Inflammatory macrophage treated with lipopolysaccharide for 4 hours (primary cell): ENCODE measurements around the gene ADAT3.
A peak's percentile ranks its signal among the peaks of the same experiment; 100 is the strongest.

Experiments
- DNase-seq: peaks from one replicate; pipeline ENCODE4 v3.0.0-alpha.2; 2020

Gene ADAT3

GRCh38 chr19:1917146-1917545 lies 11.9 kb downstream of the ADAT3 start:
- peak; percentile 7 for DNase-seq

DNA sequence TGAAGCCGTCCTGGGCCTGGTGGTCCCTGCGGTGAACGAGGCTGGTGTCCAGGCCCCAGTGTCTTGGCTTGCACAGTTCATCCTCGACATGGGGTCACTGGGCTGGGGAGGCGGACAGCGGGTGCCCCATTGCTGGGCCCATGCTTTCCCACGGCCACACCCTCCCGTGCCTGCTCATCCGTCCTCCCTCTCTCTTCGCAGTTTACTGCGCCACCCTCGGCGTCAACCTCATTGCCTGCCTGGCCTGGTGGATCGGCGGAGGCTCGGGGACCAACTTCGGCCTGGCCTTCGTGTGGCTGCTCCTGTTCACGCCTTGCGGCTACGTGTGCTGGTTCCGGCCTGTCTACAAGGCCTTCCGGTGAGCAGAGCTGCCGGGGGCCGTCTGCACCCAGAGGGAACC lies 12.7 kb downstream of the ADAT3 start:
- no peak for DNase-seq

DNA sequence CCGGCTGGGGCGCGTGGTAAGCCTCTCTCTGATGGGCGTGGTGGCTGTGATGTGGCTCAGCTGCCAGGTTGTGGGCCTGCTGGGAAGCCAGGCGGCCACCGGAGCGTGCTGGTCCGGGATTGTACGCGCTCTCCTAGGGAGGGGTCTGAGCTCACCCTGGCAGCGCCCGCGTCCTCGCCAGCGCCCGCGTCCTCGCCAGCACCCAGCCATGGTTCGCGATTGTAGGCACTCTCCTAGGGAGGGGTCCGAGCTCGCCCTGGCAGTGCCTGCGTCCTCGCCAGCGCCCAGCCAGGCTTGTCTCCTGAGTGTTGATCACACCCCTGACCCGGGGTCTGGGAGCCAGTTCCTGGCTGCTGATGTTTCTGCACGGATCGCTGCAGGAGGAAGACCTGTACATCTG lies 13.8 kb downstream of the ADAT3 start:
- DNase-seq = no peak

GRCh38 chr19:1920644-1921043 lies 15.4 kb downstream of the ADAT3 start:
- no peak for DNase-seq

DNA sequence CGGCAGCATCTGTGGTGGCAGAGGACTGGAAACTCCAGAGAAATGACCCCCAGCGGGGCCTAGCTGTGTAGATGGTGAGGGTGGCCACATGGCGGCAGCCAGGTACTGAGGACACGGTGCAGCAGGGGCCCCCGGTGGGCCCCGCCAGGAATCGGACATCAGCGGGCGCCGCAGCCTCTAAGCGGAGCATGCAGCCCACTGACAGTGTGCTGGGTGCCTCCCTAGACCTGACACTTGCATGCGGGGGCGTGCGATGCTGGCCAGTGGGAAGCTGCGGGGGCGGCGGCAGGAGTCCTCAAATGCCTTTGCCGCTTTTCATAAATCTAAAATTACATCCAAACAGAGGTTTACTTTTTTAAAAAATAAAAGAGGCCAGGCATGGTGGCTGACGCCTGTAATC lies 16.1 kb downstream of the ADAT3 start:
- no peak for DNase-seq

DNA sequence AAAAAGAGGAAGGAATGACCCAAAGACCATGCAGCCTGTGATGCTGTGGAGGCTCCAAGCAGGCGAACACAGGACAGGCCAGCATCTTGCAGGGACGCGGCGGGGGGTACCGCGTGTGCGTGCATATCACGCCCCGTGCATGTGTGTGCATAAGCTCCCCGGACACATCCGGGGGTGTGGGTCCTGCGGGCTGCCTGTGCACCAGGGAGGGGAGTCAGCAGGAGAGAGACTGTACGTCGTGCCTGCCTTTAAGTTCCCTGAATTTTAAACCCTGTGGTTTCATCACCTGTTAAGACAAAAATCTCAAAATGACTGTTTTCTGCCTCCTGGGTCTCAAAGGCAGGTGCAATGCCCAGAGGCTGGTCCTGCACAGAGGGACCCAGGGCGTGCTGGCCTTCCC lies 16.6 kb downstream of the ADAT3 start:
- no peak for DNase-seq

DNA sequence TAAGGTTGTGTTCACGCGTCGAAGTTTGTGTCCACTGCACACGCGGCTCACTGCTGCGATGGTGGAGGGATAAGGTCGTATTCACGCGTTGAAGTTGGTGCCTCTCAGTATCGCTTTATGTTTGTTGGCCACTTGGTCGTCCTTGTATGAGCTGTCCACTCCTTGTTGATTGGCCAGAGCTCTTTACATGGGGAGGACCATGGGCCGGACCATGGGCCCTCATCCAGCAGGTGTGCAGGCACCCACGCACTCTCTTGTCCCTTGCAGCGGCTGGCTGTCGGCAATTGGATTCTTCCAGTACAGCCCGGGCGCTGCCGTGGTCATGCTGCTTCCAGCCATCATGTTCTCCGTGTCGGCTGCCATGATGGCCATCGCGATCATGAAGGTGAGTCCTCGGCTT lies 17.6 kb downstream of the ADAT3 start:
- no peak for DNase-seq

GRCh38 chr19:1923319-1923718 lies 18.1 kb downstream of the ADAT3 start:
- DNase-seq = peak; percentile 84

DNA sequence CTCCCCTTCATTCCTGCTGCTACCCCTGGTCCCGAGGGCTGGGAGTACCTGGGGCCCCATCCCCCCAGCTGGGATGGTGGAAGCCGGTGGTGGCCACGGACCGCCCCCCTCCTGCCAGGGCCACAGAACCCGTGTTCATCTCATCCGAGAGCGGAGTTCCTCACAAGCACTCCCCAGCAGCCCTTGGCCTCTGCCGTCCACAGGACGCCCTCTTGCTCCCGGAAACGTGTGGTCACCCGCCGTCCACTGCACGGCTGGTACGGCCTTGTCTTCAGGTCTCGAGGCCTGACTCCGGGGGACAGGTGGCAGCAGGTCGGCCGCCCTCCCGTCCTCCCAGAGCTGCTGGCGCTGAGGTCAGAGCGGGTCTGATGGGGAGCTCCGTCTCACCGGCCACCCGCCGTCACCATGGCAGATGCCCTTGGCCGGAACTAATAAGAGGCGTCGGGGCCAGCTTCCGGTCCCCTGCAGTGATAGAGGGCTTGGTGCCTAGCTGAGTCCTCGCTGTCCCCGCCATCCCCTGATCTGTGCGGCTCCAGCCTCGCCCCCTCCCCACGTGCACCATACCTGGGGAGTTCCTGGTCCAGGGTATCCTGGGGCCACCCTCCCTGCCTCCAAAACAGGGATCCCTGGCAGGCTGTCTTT lies 19.2 kb downstream of the ADAT3 start:
- no peak for DNase-seq

GRCh38 chr19:1925544-1925943 lies 20.3 kb downstream of the ADAT3 start:
- DNase-seq = no peak

- peak; percentile 85 for DNase-seq
Measured at GRCh38 chr19:1929021-1929742, 24.0 kb downstream of the ADAT3 start.

DNA sequence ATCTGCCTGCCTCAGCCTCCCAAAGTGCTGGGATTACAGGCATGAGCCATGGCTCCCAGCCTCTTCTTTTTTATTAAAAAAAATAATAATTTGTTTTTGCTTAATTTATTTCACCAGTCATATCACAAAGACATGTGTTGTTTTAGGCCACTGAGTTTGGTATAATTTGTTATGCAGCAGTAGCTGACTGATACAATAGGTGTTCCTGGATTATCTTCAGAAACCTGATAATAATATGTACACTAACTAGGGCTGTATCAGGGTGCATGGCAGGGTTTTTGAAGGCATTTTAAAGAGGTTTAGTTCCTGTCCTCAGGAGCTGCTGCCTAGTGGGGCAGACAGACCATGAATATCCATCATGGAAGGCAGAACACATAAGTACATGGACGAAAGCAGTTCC lies 26.2 kb downstream of the ADAT3 start:
- DNase-seq = no peak

DNA sequence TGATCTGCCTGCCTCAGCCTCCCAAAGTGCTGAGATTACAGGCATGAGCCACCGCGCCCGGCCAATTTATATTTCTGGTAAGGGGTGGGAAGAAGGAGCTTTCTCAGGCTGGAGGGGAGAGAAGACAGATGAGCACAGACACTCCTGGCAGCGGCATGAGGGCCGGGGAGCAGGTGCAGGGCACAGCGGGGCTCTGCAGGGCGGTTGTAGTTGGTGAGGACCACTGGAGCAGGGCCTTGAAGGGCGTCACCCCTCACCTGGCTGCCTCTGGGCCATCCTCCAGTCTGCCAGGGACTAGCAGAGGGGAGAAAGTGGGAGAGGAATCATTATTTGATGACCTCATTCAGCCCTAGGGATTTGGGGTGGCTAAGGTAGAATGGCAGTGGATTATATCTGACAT lies 27.2 kb downstream of the ADAT3 start:
- no peak for DNase-seq

DNA sequence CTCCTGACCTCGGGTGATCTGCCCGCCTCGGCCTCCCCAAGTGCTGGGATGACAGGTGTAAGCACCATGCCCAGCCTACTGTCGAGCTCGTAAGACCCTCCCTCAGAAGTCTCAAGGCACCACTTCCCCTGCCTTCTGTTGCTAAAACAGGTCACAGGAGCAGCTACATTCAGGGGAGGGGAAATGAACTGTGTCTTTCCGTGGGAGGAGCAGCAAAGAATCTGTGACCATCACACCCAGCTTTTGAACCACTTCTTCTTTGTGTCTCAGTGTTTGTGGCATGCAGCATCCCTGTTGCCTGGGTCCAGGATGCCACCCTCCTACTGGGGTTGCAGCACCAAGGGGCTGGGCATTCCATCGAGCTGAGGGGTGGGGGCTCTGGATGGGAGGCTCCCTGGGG lies 28.0 kb downstream of the ADAT3 start:
- DNase-seq = peak; percentile 46

DNA sequence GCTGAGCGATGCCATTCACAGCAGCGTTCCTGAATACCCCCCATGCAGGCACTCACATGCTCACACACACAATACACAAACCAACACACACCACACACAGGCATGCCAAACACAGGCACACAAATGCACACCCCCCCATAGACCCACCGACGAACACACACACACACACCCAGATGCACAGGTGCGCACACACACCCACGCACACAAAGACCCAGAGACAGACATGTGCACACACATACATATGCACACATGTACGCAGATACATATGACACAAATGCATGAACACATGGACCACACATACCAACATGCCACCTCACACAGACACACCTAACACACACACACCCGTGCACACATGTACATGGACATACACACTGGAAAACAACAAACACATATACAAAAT lies 28.7 kb downstream of the ADAT3 start:
- DNase-seq = no peak

DNA sequence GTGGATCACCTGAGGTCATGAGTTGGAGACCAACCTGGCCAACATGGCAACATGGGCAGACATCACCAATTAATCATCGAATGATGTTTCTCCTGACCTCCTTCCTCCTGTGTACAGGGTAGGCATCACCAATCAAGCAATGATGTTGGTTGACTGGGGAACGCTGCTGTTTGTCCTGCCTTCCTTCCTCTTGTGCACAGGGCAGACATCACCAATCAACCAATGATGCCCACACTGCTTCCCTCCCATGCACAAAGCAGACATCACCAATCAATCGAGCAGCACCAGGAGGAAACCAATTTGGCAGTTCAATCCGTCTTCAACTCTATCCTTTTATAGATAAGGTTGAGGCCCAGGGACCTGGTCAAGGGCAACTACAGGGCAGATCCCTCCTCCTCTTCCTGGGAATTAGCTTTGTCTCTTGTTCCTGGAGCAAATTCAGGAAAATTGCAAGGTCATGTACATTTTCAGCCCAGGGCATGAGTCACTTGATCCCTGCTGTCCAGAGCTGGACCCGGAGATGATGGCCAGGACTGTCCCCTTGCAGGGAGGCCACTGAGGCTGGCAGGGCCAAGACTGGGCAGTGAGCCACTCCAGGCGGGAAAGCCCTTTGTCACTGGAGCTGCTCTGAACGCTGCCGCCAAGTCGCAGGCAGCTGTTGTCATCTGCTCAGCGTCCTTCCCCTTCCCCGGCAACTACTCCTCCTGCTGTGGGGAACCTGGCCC lies 30.4 kb downstream of the ADAT3 start:
- peak; percentile 63 for DNase-seq

DNA sequence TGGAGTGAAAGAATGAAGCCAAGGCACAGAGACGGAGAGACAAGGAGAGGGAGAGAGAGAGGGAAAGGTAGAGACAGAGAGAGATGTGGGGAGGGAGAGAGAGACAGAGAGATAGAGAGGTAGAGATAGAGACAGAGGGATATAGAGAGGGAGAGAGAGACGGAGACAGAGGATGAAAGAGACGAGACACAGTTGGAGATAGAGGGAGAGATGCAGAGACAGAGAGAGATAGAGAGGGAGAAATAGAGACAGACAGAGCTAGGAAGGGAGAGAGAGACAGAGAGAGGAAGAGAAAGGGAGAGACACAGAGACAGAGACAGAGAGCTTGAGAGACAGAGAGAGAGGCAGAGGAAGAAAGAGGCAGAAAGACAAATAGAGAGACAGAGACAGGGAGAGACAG lies 31.2 kb downstream of the ADAT3 start:
- DNase-seq = no peak

GRCh38 chr19:1936916-1937610 lies 31.9 kb downstream of the ADAT3 start:
- DNase-seq = no peak

- no peak for DNase-seq
Measured at GRCh38 chr19:1938071-1938470, 32.9 kb downstream of the ADAT3 start.

- no peak for DNase-seq
Measured at GRCh38 chr19:1941146-1942077, 36.2 kb downstream of the ADAT3 start, which contains the start of gene CSNK1G2. Gene CSNK1G2, plus strand, starts transcription at chr19:1941172. Its CDS starts 28,601 bp downstream, at chr19:1969773.

DNA sequence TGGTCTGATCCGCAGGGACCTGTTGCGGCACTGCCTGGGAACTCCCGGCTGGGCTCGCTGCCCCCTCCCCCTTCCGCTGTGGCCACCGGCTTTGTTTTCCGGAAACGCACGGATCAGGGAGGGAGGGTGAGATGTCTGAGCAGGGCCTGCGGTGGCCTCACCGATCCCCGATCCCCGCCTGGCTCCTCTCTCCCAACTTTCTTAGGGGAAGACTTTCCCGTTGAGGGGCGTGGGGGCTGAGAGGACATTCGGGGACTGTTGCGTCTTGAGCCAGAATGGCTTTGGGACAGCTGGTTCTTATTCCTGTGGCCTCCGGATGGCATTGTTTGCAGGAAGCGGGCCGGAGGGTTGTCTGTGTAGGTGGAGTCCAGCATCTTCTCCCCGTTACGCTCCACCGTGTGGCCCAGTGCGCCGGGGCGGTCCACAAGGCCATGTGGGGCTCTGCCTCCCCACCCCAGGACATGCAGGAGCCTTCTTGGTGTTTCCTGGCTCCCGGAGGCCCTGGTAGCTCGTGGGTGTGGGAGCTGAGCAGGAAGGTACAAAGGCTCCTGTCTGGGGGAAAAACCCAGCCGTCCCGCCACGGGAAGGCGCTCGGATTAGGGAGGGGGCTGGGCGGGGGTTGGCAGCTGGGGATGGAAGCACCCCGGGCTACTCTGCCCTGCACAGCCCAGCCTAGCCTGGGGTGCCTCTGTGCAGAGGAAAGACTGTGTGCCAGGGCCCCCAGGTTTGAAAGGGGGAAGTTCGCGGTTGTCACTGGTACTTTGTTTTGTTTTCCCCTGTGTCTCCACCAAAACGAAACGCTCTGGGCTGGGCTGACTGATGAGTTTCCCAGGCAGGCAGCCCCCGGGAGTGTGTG lies 37.1 kb downstream of the ADAT3 start:
- peak; percentile 68 for DNase-seq
